ENCODE measurements around the gene ITGA6. TPM values are rescaled to one million over a fixed set of nuclear protein-coding genes. Genes with fewer than 3 reads are reported as not detected.

ITGA6 gene
- total RNA-seq, 1 experiment from 2014 or later: 93.1 TPM

- no peak for TF ChIP-seq CEBPB (IDR thresholded peaks at IDR 0.05; ENCODE audit: low read depth)
- TF ChIP-seq, protein P1, sequence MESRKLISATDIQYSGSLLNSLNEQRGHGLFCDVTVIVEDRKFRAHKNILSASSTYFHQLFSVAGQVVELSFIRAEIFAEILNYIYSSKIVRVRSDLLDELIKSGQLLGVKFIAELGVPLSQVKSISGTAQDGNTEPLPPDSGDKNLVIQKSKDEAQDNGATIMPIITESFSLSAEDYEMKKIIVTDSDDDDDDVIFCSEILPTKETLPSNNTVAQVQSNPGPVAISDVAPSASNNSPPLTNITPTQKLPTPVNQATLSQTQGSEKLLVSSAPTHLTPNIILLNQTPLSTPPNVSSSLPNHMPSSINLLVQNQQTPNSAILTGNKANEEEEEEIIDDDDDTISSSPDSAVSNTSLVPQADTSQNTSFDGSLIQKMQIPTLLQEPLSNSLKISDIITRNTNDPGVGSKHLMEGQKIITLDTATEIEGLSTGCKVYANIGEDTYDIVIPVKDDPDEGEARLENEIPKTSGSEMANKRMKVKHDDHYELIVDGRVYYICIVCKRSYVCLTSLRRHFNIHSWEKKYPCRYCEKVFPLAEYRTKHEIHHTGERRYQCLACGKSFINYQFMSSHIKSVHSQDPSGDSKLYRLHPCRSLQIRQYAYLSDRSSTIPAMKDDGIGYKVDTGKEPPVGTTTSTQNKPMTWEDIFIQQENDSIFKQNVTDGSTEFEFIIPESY (IDR thresholded peaks at IDR 0.05; ENCODE audit: extremely low read depth, insufficient replicate concordance, low read length): no peak
- no peak for TF ChIP-seq SRF (IDR thresholded peaks at IDR 0.05; ENCODE audit: low read depth)
- TF ChIP-seq SP1 (IDR thresholded peaks at IDR 0.05; ENCODE audit: low read depth): no peak
- no peak for TF ChIP-seq CBX3 (IDR thresholded peaks at IDR 0.05; ENCODE audit: low read depth)
- no peak for TF ChIP-seq RAD21 (IDR thresholded peaks at IDR 0.05; ENCODE audit: low read depth)
- TF ChIP-seq REST (IDR thresholded peaks at IDR 0.05; ENCODE audit: low read depth): no peak
- H3K79me2 ChIP-seq (ENCODE audit: insufficient read depth, low read length): no peaks in the 10 kb centered on the region
- no peak for DNase-seq (ENCODE audit: low read depth, low spot score)
- no peaks in the 10 kb centered on the region for H3K27me3 ChIP-seq (ENCODE audit: insufficient read depth, low read length)
- no peak overlapping the region for H3K4me2 ChIP-seq (ENCODE audit: low read length)
- BruUV-seq (replicated peaks): no TSS peak
- H3K9ac ChIP-seq (ENCODE audit: low read length): no peak overlapping the region
- intact Hi-C loops (cut with micrococcal nuclease): no loop called here
- H3K9me3 ChIP-seq (ENCODE audit: control insufficient read depth in 1 of 2, insufficient read depth in 1 of 2, low read depth in 1 of 2, low read length in 2 of 2): no peaks in the 10 kb centered on the region
- no peaks in the 10 kb centered on the region for H3K36me3 ChIP-seq (ENCODE audit: control insufficient read depth in 1 of 2, insufficient read depth in 2 of 2, low read length in 2 of 2)
- no peaks in the 10 kb centered on the region for H3K9me2 ChIP-seq (ENCODE audit: insufficient read depth)
- H3K4me1 ChIP-seq (ENCODE audit: control insufficient read depth in 1 of 2, insufficient read depth in 2 of 2, low read length in 2 of 2): no peaks in the 10 kb centered on the region
- H3K4me3 ChIP-seq (replicated peaks in 1 of 2; ENCODE audit: low read depth in 1 of 2, low read length in 2 of 2): no peak overlapping the region
- H4K20me1 ChIP-seq (ENCODE audit: insufficient read depth): no peaks in the 10 kb centered on the region
- ATAC-seq: no peak
- POLR2A ChIA-PET: interaction anchor here (1.2 kb wide), 1 partner anchor 30 kb away, joined by 3 read pairs; the partner anchor contains the start of gene ITGA6
- H2AFZ ChIP-seq (ENCODE audit: low read depth, low read length, poor library complexity, severe bottlenecking): no peak overlapping the region
- H3K27ac ChIP-seq (ENCODE audit: low read depth, low read length): no peak overlapping the region
- RAD21 ChIA-PET (ENCODE audit: low non-redundant PET in 1 of 2, low total read pairs in 2 of 2, uncharacterized antibody in 2 of 2, unreplicated experiment in 2 of 2): no interaction called here
- CTCF ChIA-PET: interaction anchor here (3.1 kb wide), 1 partner anchor 64 kb away, joined by 13 read pairs; no protein-coding TSS in a partner anchor
Observed at GRCh38 chr2:172397148-172397834, 30.1 kb upstream of the ITGA6 start.

Measured in HCT116 (cell line).